ENCODE data around the gene FILIP1.

- TF ChIP-seq CTCF (IDR thresholded peaks at IDR 0.05): no peak
- no peak for TF ChIP-seq SMC3 (IDR thresholded peaks at IDR 0.05; ENCODE audit: low read depth, low read length)
- TF ChIP-seq POLR2AphosphoS5 (IDR thresholded peaks at IDR 0.05; ENCODE audit: low read depth, low read length): no peak
Measured at GRCh38 chr6:75493400-75494064, at the start of gene FILIP1.
